CD4-positive, alpha-beta T cell treated with Interferon alpha-2 for 1 hour (primary cell): ENCODE data around the gene KCNK17.

ENCODE experiments used
- DNase-seq, 2 donors: peaks; one replicate each; pipeline ENCODE4 v3.0.0-alpha.2; 2020 to 2022

KCNK17 gene

DNA sequence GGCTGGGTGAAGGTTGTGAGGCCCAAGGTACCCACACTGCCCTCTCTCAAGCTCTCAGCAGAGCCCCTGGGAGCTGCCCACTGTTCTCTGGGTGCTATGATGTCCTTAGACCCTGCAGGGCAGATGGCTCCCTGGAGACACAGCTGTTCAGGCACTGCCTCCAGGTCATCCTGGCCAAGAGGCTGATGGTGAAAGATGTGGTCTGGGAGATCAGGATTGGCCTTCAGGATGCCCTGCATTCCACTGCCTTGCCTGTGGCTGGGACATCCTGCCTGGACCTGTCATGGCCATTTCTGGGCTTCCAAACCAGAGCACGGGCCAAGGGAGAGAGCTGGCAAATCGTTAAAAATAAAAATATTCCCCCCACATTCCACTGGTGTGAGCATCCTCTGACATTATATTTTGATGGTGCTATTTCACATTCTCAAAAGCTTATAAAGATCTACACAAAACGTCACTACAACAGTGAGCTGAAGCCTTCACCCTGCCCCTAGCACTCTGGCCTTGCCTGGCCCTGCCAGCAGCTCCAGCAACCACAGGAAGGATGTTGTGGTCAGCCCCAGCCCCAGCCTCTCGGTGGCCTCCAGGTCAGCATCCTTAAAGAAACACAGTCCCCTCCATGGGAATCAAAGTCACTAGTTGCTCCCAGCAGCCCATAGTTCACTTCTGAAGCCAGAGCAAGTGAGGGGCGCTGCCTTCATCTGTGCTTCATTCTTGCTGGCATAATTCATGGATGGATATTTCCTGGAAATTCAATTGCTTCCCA lies 21.7 kb upstream of the KCNK17 start:
- DNase-seq = peak; percentile 8 to 13

DNA sequence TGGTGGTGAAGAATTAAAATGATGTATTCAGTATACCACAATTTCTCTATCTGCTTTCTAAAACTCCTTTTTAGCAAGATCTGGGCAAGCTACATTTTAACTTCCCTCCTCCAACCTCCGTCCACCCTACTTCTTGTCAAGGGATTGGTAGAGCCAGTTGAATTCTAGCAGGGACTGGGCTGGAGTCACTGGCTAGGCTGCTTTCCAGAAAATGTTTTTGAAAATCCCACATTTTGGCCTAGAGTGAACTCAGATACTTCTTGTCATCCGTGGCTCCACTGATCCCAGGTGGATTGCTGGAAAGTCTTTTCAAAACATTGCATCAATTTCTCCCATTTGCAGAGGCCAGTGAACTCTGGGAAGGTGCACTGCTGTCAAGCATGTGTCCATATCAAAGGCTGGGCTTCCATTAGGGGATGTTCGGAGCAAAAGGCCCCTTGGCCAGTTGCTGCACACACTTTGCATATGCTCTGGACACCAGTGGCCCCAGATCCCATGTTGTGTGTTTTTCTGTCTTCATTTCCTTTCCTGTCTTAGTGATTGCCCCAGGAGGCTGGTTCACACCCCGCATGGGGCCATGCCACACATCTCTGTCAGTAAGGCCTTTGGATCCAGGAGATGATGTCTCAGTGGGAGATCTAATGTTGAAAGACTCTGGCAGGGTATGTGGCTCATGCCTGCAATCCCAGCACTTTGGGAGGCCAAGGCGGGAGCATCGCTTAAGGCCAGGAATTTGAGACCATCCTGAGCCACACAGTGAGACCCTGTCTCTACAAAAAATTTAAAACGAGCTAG lies 19.6 kb upstream of the KCNK17 start:
- no peak for DNase-seq

DNA sequence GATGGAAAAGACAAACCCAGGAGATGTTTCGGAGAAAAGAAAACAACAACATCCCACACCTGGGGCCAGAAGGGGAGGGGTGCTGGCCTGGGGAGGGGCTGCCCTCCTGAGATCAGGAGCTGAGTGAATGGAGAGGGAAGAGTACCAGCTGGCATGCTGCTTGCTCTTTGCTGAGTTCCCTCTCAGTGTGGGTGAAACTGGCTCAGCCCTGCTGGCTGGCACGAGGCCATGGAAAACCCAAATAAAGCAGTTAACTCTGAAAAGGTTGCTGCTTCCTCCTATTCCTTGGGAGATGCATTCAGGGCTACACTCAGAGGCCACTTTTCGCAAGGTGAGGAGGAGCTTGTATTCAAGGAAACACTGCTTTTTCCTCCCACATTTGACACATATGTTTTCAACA lies 16.3 kb upstream of the KCNK17 start:
- no peak for DNase-seq

DNA sequence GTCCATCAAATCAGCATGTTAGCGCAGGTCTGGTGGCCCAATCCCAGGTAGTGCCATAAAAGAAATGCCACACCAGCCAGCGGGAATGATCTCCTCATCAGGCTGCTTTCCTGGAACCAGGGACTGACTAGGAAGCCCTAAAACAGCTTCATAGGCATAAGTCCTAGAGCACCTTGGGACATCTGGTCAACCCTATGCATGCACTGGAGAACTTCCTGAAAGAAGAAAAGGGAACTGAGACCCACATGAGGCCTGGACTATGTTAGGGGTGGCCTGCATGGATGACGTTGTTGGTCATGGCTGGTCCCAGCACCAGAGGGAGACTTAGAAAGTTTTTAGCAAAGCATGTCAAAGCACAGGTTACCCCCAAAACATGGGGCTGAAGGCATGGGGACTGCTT lies 15.8 kb upstream of the KCNK17 start:
- peak; percentile 10 to 41 for DNase-seq

DNA sequence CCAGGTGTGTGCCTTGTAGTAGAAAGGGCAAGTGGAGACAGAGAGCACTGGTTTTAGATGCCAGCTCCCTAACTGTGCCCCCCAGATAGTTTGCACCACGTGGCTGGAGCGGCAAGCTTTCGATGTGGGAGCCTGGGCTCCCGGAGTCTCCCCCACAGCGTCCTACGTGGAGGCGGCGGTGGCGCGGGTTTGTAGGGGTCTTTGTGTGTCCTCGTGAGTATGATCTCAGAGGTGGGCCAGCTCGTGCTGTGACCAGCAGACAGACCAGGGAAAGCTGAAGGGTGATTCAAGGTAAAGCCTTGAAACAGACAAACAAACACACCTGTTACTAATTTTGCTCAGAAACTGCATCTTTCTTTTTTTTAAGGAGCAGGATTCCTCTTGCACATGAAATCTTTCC lies 13.8 kb upstream of the KCNK17 start:
- DNase-seq = no peak

DNA sequence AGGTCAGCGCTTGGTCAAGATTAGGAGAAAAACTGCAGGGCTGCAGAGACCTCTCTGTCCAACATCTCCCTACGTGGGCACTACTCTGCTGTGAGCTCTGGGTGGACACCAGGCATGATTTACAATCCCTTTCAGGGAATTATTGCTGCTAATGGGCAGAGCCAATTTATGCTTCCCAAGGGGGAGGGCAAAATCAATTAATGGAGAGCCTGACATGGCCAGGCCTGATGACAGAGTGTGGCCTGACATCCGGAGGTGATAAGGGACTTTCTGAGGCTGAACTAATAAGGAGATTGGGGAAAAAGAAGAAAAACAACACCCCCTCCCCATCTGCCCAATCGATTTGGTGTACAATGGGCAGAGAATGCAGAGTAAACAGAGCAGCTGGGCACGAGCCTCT lies 13.3 kb upstream of the KCNK17 start:
- DNase-seq = no peak

DNA sequence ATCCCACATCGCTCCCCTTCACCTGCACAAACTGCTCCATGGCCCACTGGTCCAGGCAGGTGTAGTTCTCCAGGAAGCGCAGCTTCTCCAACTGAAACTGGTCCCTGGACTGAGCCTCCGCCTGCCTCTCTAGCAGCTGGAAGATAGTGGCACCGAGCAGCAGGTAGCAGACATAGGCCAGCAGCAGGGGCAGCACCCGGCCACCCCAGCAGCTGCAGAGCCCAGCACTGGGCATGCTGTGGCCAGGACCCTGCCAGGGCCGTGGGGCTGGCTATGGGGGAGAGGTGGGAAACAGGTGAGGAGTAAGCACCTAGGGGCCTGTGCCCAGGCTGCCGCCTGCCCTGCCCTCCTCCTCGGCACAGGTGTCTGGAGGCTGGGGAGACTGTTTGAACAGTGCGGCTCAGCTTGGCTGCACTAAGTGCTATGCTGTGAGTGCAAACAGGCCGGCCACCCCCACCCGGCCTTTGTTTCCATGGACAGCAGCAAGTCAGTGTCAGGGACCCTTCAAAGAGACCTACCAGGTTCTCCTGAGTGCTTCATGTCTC lies 8.2 kb upstream of the KCNK17 start, which contains the start of gene KCNK16:
TSS of gene KCNK16 (minus strand) at position 397 of the 545 bp plus-strand sequence. CDS start at position 235, 162 bp downstream.
- DNase-seq = no peak

DNA sequence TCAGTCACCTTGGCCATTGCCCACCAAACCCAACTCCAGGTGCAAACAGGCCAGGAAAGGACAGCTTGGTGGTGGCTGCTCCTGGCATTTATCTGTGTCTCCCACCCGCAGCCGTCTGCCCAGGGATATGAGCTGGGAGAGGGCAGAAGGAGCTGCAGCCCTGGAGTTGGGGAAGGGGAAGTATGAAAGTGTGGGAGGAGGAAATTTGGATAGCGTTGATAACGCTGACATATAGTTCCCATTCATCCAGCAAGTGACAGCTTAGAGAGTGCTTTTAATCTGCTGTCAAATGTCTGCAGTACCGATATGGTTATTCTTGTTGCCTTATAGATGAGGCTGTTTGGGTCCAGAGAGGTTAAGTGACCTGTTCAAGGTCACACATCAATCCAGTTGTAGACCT lies 7.5 kb upstream of the KCNK17 start:
- DNase-seq = no peak

DNA sequence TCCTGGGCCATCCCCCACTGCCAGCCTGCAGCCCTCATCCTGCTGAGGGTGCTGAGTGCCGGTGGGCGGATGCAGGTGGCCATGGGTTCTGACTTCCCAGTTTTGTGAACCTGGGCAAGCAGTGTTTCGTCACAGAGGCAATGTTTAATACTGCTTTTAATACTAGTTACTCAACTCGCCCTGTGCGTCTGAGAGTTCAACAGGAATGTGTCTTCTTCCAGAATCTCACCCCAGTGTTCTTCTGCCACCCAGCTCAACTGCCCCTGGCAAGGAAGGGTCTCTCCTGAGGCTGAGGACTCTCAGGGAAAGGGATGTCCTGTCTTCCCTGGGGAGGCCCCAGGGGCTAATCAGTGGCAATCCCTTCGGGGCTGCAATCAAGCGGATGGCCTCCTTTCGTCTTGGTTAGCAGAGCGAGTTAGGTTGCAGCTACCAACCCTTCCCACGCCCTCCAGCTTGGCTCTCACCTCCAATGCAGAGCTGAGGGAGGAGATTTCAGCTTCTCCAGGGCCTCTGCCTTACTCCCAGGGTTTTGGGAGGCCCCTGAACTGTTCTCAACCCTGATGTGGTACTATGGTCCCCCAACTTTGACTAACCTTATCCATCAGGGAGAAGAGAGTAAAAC lies 6.3 kb upstream of the KCNK17 start:
- no peak for DNase-seq

DNA sequence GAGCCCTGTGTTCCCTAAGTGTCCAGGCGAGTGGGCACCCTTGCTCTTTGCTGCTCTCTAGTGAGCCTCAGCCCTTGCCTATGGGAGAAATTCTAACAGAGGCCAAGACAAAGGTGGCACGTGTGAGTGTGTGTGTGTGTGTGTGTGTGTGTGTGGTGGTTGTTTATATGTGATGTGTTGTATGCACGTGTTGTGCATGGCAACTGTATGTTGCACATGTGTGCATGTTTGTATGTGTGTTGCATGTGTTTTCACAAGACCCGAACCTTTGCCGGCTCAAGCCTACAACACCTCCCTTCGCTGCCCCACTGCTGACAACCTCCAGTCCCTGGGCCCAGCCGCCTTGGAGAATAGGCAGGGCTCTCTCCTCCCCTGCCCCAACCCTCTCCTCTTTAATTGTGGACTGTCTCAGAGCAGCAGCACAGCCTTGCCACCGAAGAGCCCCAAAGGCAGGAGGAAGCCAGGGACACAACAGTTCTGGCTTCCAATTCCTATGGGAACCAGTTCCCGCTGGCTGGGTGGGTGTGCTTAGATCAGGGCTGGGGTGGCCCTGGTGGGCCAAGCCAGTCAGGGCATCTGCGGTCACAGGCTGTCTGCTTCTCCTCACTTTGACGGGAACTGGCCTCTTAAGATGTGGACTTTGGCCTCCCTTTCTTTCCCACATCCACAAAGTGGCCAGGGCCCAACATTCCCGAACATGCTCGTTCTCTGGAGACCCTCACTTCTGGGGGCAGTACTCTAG lies 5.6 kb upstream of the KCNK17 start:
- DNase-seq = no peak

DNA sequence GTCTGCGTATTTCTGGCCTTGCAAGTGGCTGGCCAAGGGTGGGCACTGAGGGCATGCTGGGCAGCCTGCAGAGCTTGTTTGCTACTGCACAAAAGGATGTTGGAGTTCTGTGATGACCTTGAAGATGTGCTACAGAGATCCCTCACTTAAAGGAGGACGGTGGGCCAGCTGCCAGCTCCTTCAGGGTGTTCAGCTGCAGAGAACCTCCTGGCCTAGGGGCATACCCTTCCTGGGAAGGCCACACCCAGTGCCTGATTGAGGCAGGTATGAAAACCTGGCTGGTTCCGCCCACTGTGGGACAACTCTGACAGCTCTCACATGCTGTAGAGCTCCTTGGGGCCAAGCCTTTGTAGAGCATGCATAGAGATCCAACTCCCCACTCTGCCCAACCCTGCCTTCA lies 3.0 kb upstream of the KCNK17 start:
- DNase-seq = no peak

DNA sequence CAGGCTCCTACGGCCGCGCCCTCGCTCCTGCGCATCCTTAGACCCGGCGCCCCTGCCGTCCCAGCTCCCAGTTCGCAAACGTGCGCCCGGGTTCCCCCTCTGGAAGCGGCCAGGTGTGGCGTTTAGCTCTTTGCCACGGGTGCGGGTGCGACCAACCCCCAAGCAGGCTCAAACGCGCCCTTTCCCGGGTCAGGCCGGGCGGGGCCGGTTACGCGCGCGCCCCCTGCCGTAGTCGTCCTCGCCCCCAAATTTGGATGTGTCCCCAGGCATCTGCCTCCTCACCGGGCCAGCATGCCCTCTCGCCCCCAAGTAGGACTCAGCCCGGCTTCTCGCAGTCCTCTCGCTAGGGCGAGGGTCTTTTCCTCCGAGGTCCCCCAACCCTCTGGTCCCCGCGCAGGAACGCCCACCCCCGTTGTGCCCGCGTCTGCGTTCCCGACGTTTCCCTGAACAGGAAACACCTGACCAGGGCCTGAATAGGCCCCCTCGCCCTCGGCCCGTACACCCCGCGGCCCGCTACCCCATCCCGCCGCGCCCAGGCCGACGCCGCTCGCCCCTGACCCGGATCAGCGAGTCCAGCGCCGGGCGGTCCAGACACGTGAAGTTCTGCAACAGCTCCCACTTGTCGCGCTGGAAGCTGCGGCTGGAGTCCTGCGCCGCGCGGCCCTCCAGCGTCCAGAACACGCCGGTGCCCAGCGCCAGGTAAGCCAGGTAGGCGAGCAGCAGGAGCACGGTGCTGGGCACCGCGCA lies 520 bp downstream of the KCNK17 start:
- no peak for DNase-seq

DNA sequence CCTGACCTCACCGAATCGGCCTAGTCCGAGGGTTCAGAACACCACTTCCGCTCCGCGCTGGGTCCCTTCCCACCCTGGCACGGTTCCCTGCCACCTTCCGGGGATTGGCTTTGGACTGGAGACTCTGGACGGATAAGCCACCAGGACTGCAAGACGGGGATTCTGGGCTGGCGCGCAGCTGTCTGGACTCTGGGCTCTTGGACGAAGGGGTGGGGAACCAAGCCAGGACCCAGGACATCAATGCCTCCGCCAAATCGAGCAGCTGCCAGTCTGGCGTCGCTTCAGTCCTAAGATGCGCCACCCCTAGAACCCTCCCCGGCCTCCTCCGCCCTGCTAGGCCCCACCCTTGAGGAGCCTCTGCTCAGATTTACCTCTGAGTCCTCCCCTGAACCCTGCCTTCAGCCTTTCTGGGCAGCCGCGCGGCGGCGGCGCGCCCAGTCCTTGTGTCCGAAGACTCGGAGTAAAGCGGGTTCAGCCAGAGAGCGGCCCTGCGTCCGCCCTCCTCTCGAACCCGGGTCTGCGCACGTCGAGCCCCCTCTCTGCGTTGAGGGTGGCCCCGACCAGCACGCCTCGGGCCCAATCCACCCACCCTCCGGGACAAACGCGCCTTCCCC lies 1.2 kb downstream of the KCNK17 start:
- no peak for DNase-seq

DNA sequence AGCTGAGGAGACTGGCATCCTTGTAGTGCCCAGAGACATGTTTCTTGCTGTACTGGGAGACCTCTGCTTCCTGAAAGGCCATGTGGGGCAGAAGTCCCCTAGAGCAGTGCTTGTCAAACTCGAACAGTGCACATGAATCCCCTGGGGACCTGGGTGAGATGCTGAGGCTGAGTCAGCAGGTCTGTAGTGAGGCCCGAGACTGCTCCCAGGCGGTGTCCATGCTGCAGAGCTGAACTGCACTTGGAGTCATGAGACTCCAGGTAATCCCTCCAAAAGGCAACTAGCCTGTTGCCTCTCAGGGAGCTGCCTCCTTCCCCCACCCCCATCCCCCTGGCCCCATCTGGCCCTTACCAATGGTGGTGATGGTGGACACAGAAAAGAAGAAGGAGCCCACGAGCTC lies 3.7 kb downstream of the KCNK17 start:
- no peak for DNase-seq

DNA sequence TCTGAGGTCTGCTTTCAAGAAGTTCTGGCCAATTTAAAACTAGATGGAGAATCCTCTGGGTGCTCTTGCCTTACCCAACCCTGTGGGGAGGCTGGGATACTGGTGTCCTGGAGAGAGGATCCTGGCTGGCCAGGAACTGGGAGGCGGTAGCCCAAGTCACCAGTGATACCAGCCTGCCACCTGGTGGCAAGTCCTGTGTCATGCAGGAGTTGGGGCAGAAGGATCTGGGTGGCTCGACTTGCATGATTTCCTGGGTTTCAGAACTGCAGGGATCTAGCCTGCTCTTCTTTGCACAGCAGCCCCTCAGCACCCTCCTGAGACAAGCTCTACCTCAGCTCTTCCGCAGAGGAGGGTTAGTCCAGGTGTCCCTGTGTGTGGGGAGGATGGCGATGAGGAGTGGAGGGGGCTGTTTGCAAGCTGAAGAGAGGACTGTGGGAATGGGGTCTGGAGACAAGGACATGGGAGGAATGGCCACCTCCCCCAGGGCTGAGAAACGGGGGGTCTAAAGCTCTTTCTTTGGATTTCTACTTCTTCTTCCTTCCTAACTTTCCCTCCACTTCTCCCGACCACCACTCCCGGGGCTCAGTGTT lies 4.2 kb downstream of the KCNK17 start:
- peak; percentile 41 to 57 for DNase-seq

DNA sequence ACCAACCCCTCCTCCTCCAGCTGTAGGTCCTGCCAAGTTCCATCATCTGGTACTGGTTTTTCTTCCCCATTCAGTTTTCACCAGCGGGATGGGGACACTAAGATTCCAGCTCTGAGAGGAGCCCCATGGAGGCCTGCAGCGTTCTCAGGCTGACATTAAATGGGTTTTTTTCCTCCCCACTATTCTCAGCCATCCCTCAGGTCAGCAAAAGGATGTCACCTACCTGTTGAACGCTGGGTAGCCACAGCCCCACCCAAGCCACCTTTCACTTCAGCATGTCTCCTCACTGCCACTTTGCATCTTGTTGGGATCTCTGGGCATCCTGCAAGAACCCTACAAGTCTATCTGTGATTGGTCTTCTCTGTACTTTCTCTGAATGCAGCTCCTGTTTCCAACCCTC lies 6.8 kb downstream of the KCNK17 start:
- DNase-seq = no peak

DNA sequence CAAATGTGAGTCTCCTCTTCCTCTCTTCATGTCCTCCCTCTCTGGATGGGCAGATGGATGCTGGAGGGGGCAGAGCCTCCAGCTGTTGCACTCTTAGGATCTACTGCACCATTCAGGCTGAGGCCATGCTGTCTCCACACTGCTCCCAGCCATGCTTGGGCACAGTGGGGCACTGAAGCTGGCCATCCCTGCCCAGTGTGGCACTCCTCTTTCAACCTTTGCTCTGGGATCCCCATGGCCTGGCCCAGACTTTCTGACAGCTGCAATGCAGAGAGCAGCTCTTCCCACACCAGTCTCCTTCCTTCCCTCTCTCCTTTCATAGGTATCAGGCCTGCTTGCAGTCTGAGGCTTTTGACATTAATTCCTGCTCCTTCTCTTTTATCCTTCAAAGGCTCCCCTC lies 9.3 kb downstream of the KCNK17 start:
- DNase-seq = no peak

DNA sequence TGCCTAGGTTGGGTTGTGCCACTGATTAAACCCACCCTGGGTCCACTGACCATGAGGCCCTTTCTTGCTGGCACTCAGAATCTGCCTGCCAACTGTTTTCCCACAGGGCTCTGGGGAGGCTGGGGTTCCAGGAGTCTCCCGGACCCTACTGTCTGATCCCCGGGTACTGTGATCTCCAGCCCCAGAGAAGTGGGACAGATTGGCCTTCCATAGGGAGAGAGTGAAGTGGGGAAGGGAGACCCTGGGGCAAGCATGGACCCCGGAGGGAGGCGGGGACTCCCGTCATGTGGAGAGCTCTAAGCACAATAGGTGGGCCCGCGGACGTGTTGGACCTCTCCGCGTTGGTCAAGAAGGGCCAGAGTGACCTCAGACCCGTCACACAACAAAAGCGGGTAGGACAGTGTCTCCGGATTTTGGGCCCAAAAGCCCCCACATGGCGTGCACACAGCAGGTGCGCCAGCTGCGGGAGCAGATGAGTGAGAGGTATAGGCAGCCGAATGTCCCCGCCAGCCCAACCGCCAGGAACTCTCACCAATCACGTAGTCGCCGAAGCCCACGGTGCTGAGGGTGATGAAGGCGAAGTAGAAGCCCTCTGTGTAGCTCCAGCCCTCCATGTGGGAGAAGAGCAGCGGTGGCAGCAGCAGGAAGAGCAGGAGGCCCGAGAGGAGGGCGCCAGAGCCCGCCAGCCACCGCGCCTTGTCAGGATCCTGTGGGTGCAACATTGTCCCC lies 10.6 kb downstream of the KCNK17 start:
- no peak for DNase-seq

DNA sequence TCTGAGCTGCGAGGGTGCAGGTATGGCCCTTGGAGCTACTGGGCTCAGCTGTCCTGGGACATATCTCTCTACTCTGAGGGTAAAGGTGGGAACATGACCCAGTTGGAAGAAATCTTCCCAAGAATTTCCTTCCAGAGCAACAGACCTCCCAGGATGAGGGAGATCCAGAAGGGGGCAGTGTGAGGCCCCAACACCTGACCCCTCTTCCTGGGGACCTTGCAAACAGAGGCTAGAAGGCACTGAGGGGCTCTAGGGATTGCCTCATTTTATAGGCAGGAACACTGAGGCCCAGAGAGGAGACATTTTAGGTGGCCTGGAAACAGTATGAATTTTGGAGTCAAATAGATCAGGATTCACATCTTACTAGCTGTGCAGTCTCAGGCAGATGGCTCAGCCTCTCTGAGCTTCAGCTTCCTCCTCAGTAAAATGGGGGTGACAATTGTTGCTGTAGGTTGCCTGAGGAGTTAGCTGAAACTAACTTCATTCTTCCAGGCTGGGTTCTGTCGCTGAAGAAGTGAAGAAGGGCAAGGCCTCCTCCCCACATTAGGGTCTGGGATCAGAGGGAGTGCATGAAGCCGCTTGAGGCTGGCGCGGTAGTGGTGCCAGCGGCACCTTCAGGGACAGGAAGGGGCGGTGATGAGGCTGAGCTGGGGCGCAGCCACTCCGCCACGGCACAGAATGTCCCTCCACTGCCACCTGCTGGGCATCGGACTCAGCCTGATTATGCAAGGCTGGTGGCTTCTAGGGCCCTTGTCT lies 11.4 kb downstream of the KCNK17 start:
- peak; percentile 79 to 84 for DNase-seq

DNA sequence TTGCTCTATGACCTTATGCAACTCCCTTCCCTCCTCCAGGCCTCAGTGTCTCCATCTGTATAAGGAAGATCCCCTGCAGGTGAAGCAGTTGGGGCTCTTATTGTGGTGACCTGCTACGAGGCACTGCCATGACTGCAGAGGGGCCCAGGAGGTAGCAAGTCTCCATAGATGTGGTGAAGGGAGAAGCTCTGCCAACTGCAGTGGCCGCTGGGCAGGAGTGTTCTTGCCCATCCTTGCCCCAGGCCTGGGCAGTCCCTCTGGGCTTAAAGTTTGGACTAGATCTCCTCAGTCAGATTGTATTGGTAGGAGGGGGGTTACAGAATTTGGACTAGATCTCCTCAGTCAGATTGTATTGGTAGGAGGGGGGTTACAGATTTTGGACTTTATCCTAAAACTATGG lies 12.2 kb downstream of the KCNK17 start:
- DNase-seq = no peak
